ENCODE data around the gene CAPN12.
A peak's percentile ranks its signal among the peaks of the same experiment; 100 is the strongest.

The CAPN12 gene

DNA sequence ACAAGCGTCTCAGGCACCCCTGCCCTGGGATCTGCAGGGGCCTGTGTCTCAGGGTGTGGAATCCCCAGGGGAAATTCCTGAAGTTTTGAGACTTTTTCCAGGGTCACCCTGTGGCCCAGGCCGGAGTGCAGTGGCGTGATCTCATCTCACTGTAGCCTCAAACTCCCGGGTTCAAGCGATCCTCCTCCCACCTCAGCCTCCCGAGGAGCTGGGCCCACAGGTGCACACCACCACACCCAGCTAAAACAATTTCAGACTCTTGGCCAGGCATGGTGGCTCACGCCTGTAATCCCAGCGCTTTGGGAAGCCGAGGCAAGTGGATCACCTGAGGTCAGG lies 4.0 kb downstream of the CAPN12 start:
- Histone ChIP-seq H2AK5ac (ENCODE audit: low read length) (no peak overlapping the region), H3K27me3 (ENCODE audit: insufficient read depth, low read length) (no peaks in the 10 kb centered on the region), H3K4me3 (ENCODE audit: low read depth, low read length) (no peak overlapping the region), H3K4ac (ENCODE audit: low read depth, low read length) (no peak overlapping the region), H2BK5ac (ENCODE audit: low read depth, low read length, poor library complexity) (no peak overlapping the region), H3K18ac (ENCODE audit: low read length) (no peak overlapping the region), H3K36me3 (ENCODE audit: control insufficient read depth in 1 of 2, insufficient read depth in 2 of 2, low read length in 2 of 2) (no peaks in the 10 kb centered on the region), H2BK120ac (ENCODE audit: insufficient read depth, low read length, poor library complexity) (no peak overlapping the region), H3K4me1 (ENCODE audit: control insufficient read depth in 1 of 2, insufficient read depth in 2 of 2, low read length in 2 of 2) (peaks cover 6% of the 10 kb centered on the region in 2 experiments), H4K12ac (ENCODE audit: low read depth, low read length) (no peak overlapping the region), H2AFZ (ENCODE audit: insufficient read depth, low read length, poor library complexity) (no peak overlapping the region), H4K8ac (ENCODE audit: low read depth, low read length) (no peak overlapping the region), H3K79me2 (ENCODE audit: control insufficient read depth, insufficient read depth, low read length, poor library complexity) (no peaks in the 10 kb centered on the region), H3K9me3 (ENCODE audit: insufficient read depth, low read depth, low read length) (peaks cover 9% of the 10 kb centered on the region), H3K9ac (ENCODE audit: low read length) (no peak overlapping the region), H2BK12ac (ENCODE audit: low read length) (no peak overlapping the region), H3K27ac (ENCODE audit: low read depth, low read length) (no peak overlapping the region), H3K23ac (ENCODE audit: low read length) (no peak overlapping the region), H3K79me1 (ENCODE audit: low read length) (peaks cover 7% of the 10 kb centered on the region), H4K91ac (ENCODE audit: low read depth, low read length) (no peak overlapping the region), H3K4me2 (ENCODE audit: low read length) (no peak overlapping the region), H3K14ac (ENCODE audit: low read length) (no peak overlapping the region)
- no peak for DNase-seq
- WGBS (ENCODE audit: extremely low coverage, insufficient coverage, insufficient read length) = no CpG with 5 or more reads among the region's 9 CpGs

DNA sequence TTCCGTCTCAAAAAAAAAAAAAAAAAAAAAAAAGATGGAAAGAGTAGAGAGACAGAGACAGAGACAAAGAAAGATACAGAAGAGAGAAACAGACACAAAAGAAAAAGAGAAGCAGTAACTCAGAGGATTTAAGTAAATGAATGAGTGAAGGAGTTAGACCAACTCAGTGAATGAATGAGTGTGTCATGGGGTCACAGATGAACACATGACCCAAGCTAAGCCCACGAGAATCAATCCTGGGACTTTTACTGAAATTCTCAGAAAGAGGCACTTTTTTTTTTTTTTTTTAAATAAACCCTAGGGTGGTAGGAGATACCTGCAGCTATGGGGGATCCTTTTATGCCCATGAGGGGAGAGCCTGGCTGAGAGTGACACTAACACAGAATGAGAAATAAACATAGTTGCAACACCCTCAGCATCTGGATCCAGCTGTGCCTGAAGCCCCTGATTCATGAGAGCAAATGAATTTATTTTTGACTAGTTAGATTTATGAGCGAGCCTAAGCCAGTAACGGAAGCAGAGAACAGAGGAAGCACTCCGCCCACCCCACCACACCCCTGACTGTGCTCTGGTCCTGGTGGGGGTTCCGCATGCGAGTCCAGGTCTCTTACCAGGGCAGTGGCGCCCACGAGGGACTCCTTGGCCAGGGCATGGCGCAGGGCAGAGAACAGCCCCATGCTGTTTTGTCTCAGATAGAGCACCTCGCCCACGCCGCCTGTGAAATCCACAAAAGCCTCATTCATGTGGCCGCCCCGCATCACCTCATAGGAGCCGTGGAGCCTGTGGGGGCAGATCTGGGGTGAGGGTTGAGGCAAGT lies 4.6 kb downstream of the CAPN12 start:
- H4K91ac ChIP-seq (ENCODE audit: low read depth, low read length) = no peak overlapping the region
- no peak overlapping the region for H3K4me3 ChIP-seq (ENCODE audit: low read depth, low read length)
- H3K4ac ChIP-seq (ENCODE audit: low read depth, low read length) = no peak overlapping the region
- no peak overlapping the region for H4K12ac ChIP-seq (ENCODE audit: low read depth, low read length)
- no peak overlapping the region for H2AK5ac ChIP-seq (ENCODE audit: low read length)
- no peak overlapping the region for H3K9ac ChIP-seq (ENCODE audit: low read length)
- no peak for DNase-seq
- H3K9me3 ChIP-seq (ENCODE audit: insufficient read depth, low read depth, low read length) = peaks cover 9% of the 10 kb centered on the region
- H3K4me1 ChIP-seq (ENCODE audit: control insufficient read depth in 1 of 2, insufficient read depth in 2 of 2, low read length in 2 of 2) = peaks cover 10 to 12% of the 10 kb centered on the region in 2 experiments
- no peaks in the 10 kb centered on the region for H3K36me3 ChIP-seq (ENCODE audit: control insufficient read depth in 1 of 2, insufficient read depth in 2 of 2, low read length in 2 of 2)
- no peak overlapping the region for H3K18ac ChIP-seq (ENCODE audit: low read length)
- H3K27me3 ChIP-seq (ENCODE audit: insufficient read depth, low read length) = no peaks in the 10 kb centered on the region
- H2BK120ac ChIP-seq (ENCODE audit: insufficient read depth, low read length, poor library complexity) = no peak overlapping the region
- peaks cover 10% of the 10 kb centered on the region for H3K79me1 ChIP-seq (ENCODE audit: low read length)
- WGBS (ENCODE audit: extremely low coverage, insufficient coverage, insufficient read length) = no CpG with 5 or more reads among the region's 16 CpGs
- no peak overlapping the region for H4K8ac ChIP-seq (ENCODE audit: low read depth, low read length)
- no peak overlapping the region for H2AFZ ChIP-seq (ENCODE audit: insufficient read depth, low read length, poor library complexity)
- no peak overlapping the region for H3K27ac ChIP-seq (ENCODE audit: low read depth, low read length)
- H3K14ac ChIP-seq (ENCODE audit: low read length) = no peak overlapping the region
- H3K23ac ChIP-seq (ENCODE audit: low read length) = no peak overlapping the region
- no peak overlapping the region for H2BK12ac ChIP-seq (ENCODE audit: low read length)
- H2BK5ac ChIP-seq (ENCODE audit: low read depth, low read length, poor library complexity) = no peak overlapping the region
- no peak overlapping the region for H3K4me2 ChIP-seq (ENCODE audit: low read length)
- no peaks in the 10 kb centered on the region for H3K79me2 ChIP-seq (ENCODE audit: control insufficient read depth, insufficient read depth, low read length, poor library complexity)

- no peak overlapping the region for H2AK5ac ChIP-seq (ENCODE audit: low read length)
- H3K4ac ChIP-seq (ENCODE audit: low read depth, low read length) = no peak overlapping the region
- H2BK5ac ChIP-seq (ENCODE audit: low read depth, low read length, poor library complexity) = no peak overlapping the region
- no peak overlapping the region for H4K12ac ChIP-seq (ENCODE audit: low read depth, low read length)
- WGBS (ENCODE audit: extremely low coverage, insufficient coverage, insufficient read length) = no CpG with 5 or more reads among the region's 21 CpGs
- H3K27ac ChIP-seq (ENCODE audit: low read depth, low read length) = no peak overlapping the region
- DNase-seq = no peak
- H4K8ac ChIP-seq (ENCODE audit: low read depth, low read length) = no peak overlapping the region
- no peak overlapping the region for H3K4me2 ChIP-seq (ENCODE audit: low read length)
- no peak overlapping the region for H2BK12ac ChIP-seq (ENCODE audit: low read length)
- H3K18ac ChIP-seq (ENCODE audit: low read length) = no peak overlapping the region
- peak overlapping the region; percentile 50 for H3K4me3 ChIP-seq (ENCODE audit: low read depth, low read length)
- H3K79me2 ChIP-seq (ENCODE audit: control insufficient read depth, insufficient read depth, low read length, poor library complexity) = no peaks in the 10 kb centered on the region
- peaks cover 0 to 3% of the 10 kb centered on the region in 2 experiments for H3K36me3 ChIP-seq (ENCODE audit: control insufficient read depth in 1 of 2, insufficient read depth in 2 of 2, low read length in 2 of 2)
- no peak overlapping the region for H4K91ac ChIP-seq (ENCODE audit: low read depth, low read length)
- no peaks in the 10 kb centered on the region for H3K27me3 ChIP-seq (ENCODE audit: insufficient read depth, low read length)
- H3K9ac ChIP-seq (ENCODE audit: low read length) = no peak overlapping the region
- H2AFZ ChIP-seq (ENCODE audit: insufficient read depth, low read length, poor library complexity) = no peak overlapping the region
- H3K23ac ChIP-seq (ENCODE audit: low read length) = no peak overlapping the region
- no peak overlapping the region for H3K14ac ChIP-seq (ENCODE audit: low read length)
- H3K4me1 ChIP-seq (ENCODE audit: control insufficient read depth in 1 of 2, insufficient read depth in 2 of 2, low read length in 2 of 2) = peaks cover 12 to 14% of the 10 kb centered on the region in 2 experiments
- no peak overlapping the region for H2BK120ac ChIP-seq (ENCODE audit: insufficient read depth, low read length, poor library complexity)
- peaks cover 10% of the 10 kb centered on the region for H3K79me1 ChIP-seq (ENCODE audit: low read length)
- peaks cover 9% of the 10 kb centered on the region for H3K9me3 ChIP-seq (ENCODE audit: insufficient read depth, low read depth, low read length)
These were observed 6.1 kb downstream of the CAPN12 start for GRCh38 chr19:38737921-38738737.

GRCh38 chr19:38737281-38737865 lies 6.9 kb downstream of the CAPN12 start:
- Histone ChIP-seq H3K4me2 (ENCODE audit: low read length) (no peak overlapping the region), H3K27me3 (ENCODE audit: insufficient read depth, low read length) (no peaks in the 10 kb centered on the region), H2BK5ac (ENCODE audit: low read depth, low read length, poor library complexity) (no peak overlapping the region), H3K9ac (ENCODE audit: low read length) (no peak overlapping the region), H3K14ac (ENCODE audit: low read length) (no peak overlapping the region), H4K91ac (ENCODE audit: low read depth, low read length) (peak overlapping the region; percentile 41), H3K79me1 (ENCODE audit: low read length) (peaks cover 10% of the 10 kb centered on the region), H3K9me3 (ENCODE audit: insufficient read depth, low read depth, low read length) (peaks cover 9% of the 10 kb centered on the region), H3K4me3 (ENCODE audit: low read depth, low read length) (no peak overlapping the region), H2AK5ac (ENCODE audit: low read length) (peak overlapping the region; percentile 84), H3K36me3 (ENCODE audit: control insufficient read depth in 1 of 2, insufficient read depth in 2 of 2, low read length in 2 of 2) (peaks cover 0 to 6% of the 10 kb centered on the region in 2 experiments), H4K8ac (ENCODE audit: low read depth, low read length) (no peak overlapping the region), H2BK120ac (ENCODE audit: insufficient read depth, low read length, poor library complexity) (no peak overlapping the region), H4K12ac (ENCODE audit: low read depth, low read length) (peak overlapping the region; percentile 44), H3K23ac (ENCODE audit: low read length) (no peak overlapping the region), H3K4ac (ENCODE audit: low read depth, low read length) (no peak overlapping the region), H3K79me2 (ENCODE audit: control insufficient read depth, insufficient read depth, low read length, poor library complexity) (no peaks in the 10 kb centered on the region), H2BK12ac (ENCODE audit: low read length) (peak overlapping the region; percentile 58), H3K4me1 (ENCODE audit: control insufficient read depth in 1 of 2, insufficient read depth in 2 of 2, low read length in 2 of 2) (peaks cover 12 to 14% of the 10 kb centered on the region in 2 experiments), H3K18ac (ENCODE audit: low read length) (no peak overlapping the region), H3K27ac (ENCODE audit: low read depth, low read length) (no peak overlapping the region), H2AFZ (ENCODE audit: insufficient read depth, low read length, poor library complexity) (no peak overlapping the region)
- WGBS (ENCODE audit: extremely low coverage, insufficient coverage, insufficient read length) = no CpG with 5 or more reads among the region's 22 CpGs
- DNase-seq = no peak

All from trophoblast cell (in vitro differentiated cells and primary cell).